ENCODE measurements around the gene BIRC6.

BIRC6 gene

DNA sequence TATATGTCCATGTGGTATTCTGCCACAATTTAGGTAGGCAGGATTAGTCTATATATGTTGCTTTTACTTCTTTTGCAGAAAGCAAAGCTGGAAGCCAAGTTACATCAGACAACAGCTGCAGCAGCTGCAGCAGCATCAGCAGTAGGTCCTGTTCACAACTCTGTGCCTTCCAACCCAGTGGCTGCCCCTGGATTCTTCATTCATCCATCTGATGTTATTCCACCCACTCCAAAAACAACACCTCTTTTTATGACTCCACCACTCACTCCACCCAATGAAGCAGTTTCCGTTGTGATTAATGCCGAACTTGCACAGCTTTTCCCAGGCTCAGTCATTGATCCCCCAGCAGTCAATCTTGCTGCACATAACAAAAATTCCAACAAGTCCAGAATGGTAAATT lies 107.6 kb downstream of the BIRC6 start:
- Histone ChIP-seq H3K9me3 (ENCODE audit: insufficient read depth, low read length) (no peaks in the 10 kb centered on the region), H3K27me3 (ENCODE audit: low read length) (no peaks in the 10 kb centered on the region), H3K9me2 (replicated peaks; ENCODE audit: insufficient read depth, low read length) (no peaks in the 10 kb centered on the region), H3K79me2 (ENCODE audit: insufficient read depth, low read length) (0 out of 2 replicates have a peak, but pooled peaks cover 4% of the 10 kb centered on the region), H2AFZ (ENCODE audit: low read depth, low read length, severe bottlenecking) (no peak overlapping the region), H3K27ac (ENCODE audit: low read depth, low read length) (no peak overlapping the region), H3F3A (ENCODE audit: insufficient read depth) (peaks cover 7% of the 10 kb centered on the region; the same call in 1 of the 2 replicates), H3K36me3 (ENCODE audit: low read length) (peaks cover 36% of the 10 kb centered on the region), H3K9ac (ENCODE audit: low read length) (no peak overlapping the region), H3K4me2 (ENCODE audit: low read depth, low read length, poor library complexity, severe bottlenecking) (no peak overlapping the region), H3K4me3 (ENCODE audit: insufficient read depth, low read length, poor library complexity, severe bottlenecking) (no peak overlapping the region), H4K20me1 (ENCODE audit: low read depth, low read length) (no peaks in the 10 kb centered on the region)
- TF ChIP-seq, protein P1, sequence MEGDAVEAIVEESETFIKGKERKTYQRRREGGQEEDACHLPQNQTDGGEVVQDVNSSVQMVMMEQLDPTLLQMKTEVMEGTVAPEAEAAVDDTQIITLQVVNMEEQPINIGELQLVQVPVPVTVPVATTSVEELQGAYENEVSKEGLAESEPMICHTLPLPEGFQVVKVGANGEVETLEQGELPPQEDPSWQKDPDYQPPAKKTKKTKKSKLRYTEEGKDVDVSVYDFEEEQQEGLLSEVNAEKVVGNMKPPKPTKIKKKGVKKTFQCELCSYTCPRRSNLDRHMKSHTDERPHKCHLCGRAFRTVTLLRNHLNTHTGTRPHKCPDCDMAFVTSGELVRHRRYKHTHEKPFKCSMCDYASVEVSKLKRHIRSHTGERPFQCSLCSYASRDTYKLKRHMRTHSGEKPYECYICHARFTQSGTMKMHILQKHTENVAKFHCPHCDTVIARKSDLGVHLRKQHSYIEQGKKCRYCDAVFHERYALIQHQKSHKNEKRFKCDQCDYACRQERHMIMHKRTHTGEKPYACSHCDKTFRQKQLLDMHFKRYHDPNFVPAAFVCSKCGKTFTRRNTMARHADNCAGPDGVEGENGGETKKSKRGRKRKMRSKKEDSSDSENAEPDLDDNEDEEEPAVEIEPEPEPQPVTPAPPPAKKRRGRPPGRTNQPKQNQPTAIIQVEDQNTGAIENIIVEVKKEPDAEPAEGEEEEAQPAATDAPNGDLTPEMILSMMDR (IDR thresholded peaks at IDR 0.05; ENCODE audit: insufficient read depth, low read length, poor library complexity, severe bottlenecking): no peak
- TF ChIP-seq EZH2phosphoT487 (conservative IDR thresholded peaks at IDR 0.05; ENCODE audit: low read length): no peak

DNA sequence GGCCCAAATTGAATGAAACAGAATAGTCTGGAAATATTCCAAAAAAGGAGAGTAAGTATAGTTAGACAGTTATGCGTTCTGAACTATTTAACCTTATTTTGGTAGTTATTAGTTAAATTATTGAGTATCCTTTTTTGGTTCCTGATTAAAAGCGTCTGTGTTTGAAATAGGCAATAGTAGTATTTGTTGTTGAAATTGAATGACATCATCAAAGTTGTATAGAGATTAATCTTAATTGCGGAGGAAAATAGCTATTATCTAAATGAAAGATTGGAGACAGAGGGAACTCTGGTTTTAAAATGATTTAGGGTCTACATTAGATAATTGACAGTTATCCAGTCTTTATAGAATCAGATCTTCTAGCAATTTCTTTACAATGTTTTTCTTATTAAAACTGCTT lies 115.8 kb downstream of the BIRC6 start:
- Histone ChIP-seq H4K20me1 (ENCODE audit: low read depth, low read length) (no peaks in the 10 kb centered on the region), H3K9ac (ENCODE audit: low read length) (no peak overlapping the region), H3K79me2 (ENCODE audit: insufficient read depth, low read length) (0 out of 2 replicates have a peak, but pooled peaks cover 6% of the 10 kb centered on the region), H3K9me2 (replicated peaks; ENCODE audit: insufficient read depth, low read length) (no peaks in the 10 kb centered on the region), H3F3A (ENCODE audit: insufficient read depth) (peaks cover 7% of the 10 kb centered on the region; the same call in 1 of the 2 replicates), H3K27ac (ENCODE audit: low read depth, low read length) (no peak overlapping the region), H2AFZ (ENCODE audit: low read depth, low read length, severe bottlenecking) (no peak overlapping the region), H3K4me2 (ENCODE audit: low read depth, low read length, poor library complexity, severe bottlenecking) (no peak overlapping the region), H3K27me3 (ENCODE audit: low read length) (no peaks in the 10 kb centered on the region), H3K9me3 (ENCODE audit: insufficient read depth, low read length) (no peaks in the 10 kb centered on the region), H3K36me3 (ENCODE audit: low read length) (peaks cover 85% of the 10 kb centered on the region), H3K4me3 (ENCODE audit: insufficient read depth, low read length, poor library complexity, severe bottlenecking) (no peak overlapping the region)
- no peak for TF ChIP-seq EZH2phosphoT487 (conservative IDR thresholded peaks at IDR 0.05; ENCODE audit: low read length)
- TF ChIP-seq, protein P1 (IDR thresholded peaks at IDR 0.05; ENCODE audit: insufficient read depth, low read length, poor library complexity, severe bottlenecking): no peak

DNA sequence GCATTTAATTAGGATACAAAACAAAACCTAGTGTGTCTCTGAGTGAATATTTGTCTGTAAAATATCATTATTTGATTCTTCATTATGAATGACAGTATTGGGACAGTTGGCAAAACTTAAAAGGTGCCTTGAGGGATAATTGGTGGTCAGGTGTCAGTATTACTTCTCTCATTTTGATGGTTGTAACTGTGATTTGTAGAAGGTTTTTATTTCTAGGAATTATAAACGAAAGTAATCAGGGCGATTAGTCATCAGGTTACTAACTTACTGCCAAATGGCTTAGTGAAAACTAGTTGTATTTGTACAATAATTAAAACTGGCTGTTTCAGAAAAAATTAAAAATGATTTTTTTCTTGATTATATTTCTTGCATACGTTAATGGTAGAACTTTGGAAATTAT lies 117.6 kb downstream of the BIRC6 start:
- H3K9me3 ChIP-seq (ENCODE audit: insufficient read depth, low read length): no peaks in the 10 kb centered on the region
- no peaks in the 10 kb centered on the region for H4K20me1 ChIP-seq (ENCODE audit: low read depth, low read length)
- H3K79me2 ChIP-seq (ENCODE audit: insufficient read depth, low read length): 0 out of 2 replicates have a peak, but pooled peaks cover 6% of the 10 kb centered on the region
- H3K36me3 ChIP-seq (ENCODE audit: low read length): peaks cover 86% of the 10 kb centered on the region
- peaks cover 7% of the 10 kb centered on the region; the same call in 1 of the 2 replicates for H3F3A ChIP-seq (ENCODE audit: insufficient read depth)
- H2AFZ ChIP-seq (ENCODE audit: low read depth, low read length, severe bottlenecking): no peak overlapping the region
- no peak overlapping the region for H3K9ac ChIP-seq (ENCODE audit: low read length)
- H3K27ac ChIP-seq (ENCODE audit: low read depth, low read length): no peak overlapping the region
- H3K4me3 ChIP-seq (ENCODE audit: insufficient read depth, low read length, poor library complexity, severe bottlenecking): no peak overlapping the region
- H3K4me2 ChIP-seq (ENCODE audit: low read depth, low read length, poor library complexity, severe bottlenecking): no peak overlapping the region
- H3K27me3 ChIP-seq (ENCODE audit: low read length): no peaks in the 10 kb centered on the region
- no peaks in the 10 kb centered on the region for H3K9me2 ChIP-seq (replicated peaks; ENCODE audit: insufficient read depth, low read length)
- TF ChIP-seq, protein P1 (IDR thresholded peaks at IDR 0.05; ENCODE audit: insufficient read depth, low read length, poor library complexity, severe bottlenecking): no peak
- no peak for TF ChIP-seq EZH2phosphoT487 (conservative IDR thresholded peaks at IDR 0.05; ENCODE audit: low read length)
